OCI-LY7 (cell line): ENCODE measurements around the gene GAB4. TPM values are rescaled to one million over a fixed set of nuclear protein-coding genes. Genes with fewer than 3 reads are reported as not detected.

ENCODE experiments used
- BruUV-seq: library from RNA; stranded (reverse); fragments of 400-500 nt; replicated peaks from 2 replicates; lab custom pipeline; 2021; lab: Mats Ljungman, UMichigan
- CTCF ChIA-PET: fragments of 300-600 bp; sonication (Branson Sonifier 250); formaldehyde crosslinking; loops from one replicate; lab custom pipeline; 2022; ENCODE audit warnings: antibody characterized with exemption; ENCODE audit not compliant: unreplicated experiment; lab: Charles Lee
- POLR2A ChIA-PET: fragments of 300-600 bp; sonication (Branson Sonifier 250); formaldehyde crosslinking; loops from one replicate; lab custom pipeline; 2022; ENCODE audit warnings: antibody characterized with exemption; lab: Charles Lee
- DNase-seq: peaks from one replicate; pipeline ENCODE4 v3.0.0-alpha.2; 2015; ENCODE audit warnings: low spot score
- H2AFZ ChIP-seq: fragments of 200-600 bp; sonication (generic), shearing (Covaris generic); 2 replicates; pipeline ENCODE4 v1.6.1; 2014; ENCODE audit warnings: mild to moderate bottlenecking, antibody characterized with exemption, low read length, moderate library complexity
- H3K27ac ChIP-seq: fragments of 200-600 bp; sonication (generic); 2 replicates; pipeline ENCODE4 v1.5.1; 2014; ENCODE audit warnings: mixed run types, low read depth, mild to moderate bottlenecking, moderate library complexity, low read length, inconsistent platforms; ENCODE audit not compliant: poor library complexity, severe bottlenecking
- H3K36me3 ChIP-seq: fragments of 200-600 bp; sonication (generic); 2 replicates; pipeline ENCODE4 v1.6.1; 2014; ENCODE audit warnings: mild to moderate bottlenecking, antibody characterized with exemption, low read length, moderate library complexity, mixed read lengths; ENCODE audit not compliant: insufficient read depth
- H3K4me1 ChIP-seq: fragments of 200-600 bp; sonication (generic); 2 replicates; pipeline ENCODE4 v1.5.1; 2014; ENCODE audit warnings: mild to moderate bottlenecking, low read length; ENCODE audit not compliant: insufficient read depth, poor library complexity, severe bottlenecking
- H3K4me2 ChIP-seq: fragments of 200-600 bp; sonication (generic); 2 replicates; pipeline ENCODE4 v1.6.1; 2014; ENCODE audit warnings: mild to moderate bottlenecking, low read length
- H3K4me3 ChIP-seq: fragments of 200-600 bp; sonication (generic); 2 replicates; pipeline ENCODE4 v1.5.1; 2014; ENCODE audit warnings: mild to moderate bottlenecking, low read depth, low read length; ENCODE audit not compliant: poor library complexity, severe bottlenecking
- H3K79me2 ChIP-seq: fragments of 200-600 bp; sonication (generic); 2 replicates; pipeline ENCODE4 v1.6.1; 2016; ENCODE audit warnings: low read depth, mild to moderate bottlenecking, low read length, moderate library complexity, mixed read lengths; ENCODE audit not compliant: insufficient read depth
- H3K9me2 ChIP-seq: fragments of 200-600 bp; sonication (generic); 2 replicates; pipeline ENCODE4 v1.6.1; 2016; ENCODE audit warnings: mild to moderate bottlenecking, low read length, mixed read lengths; ENCODE audit not compliant: insufficient read depth
- H3K9me3 ChIP-seq: fragments of 200-600 bp; sonication (generic); 2 replicates; pipeline ENCODE4 v1.6.1; 2014; ENCODE audit warnings: mild to moderate bottlenecking, mixed run types, low read length, mixed read lengths
- H4K20me1 ChIP-seq: fragments of 200-600 bp; sonication (generic); 2 replicates; pipeline ENCODE4 v1.6.1; 2014; ENCODE audit warnings: mild to moderate bottlenecking, antibody characterized with exemption, low read length, moderate library complexity, mixed read lengths; ENCODE audit not compliant: insufficient read depth
- EZH2phosphoT487 ChIP-seq: fragments of 200-600 bp; sonication (generic); IDR thresholded peaks from 2 replicates; pipeline ENCODE4 v1.6.1; 2018; ENCODE audit warnings: low read depth, borderline replicate concordance, mild to moderate bottlenecking, mixed run types, antibody characterized with exemption, low read length, moderate library complexity, mixed read lengths
- intact Hi-C: fragments of 100-400 bp; cut with micrococcal nuclease; formaldehyde crosslinking; loops from one replicate; pipeline ENCODE4 v1.10.0; 2022; ENCODE audit not compliant: unreplicated experiment
- total RNA-seq, 2 experiments: library from RNA; depleted of rRNA in 1 of 2; stranded (reverse); fragments of >200 nt in 1 of 2; shearing (Covaris generic) in 1 of 2; gene quantifications; 2 replicates each; pipeline ENCODE4 v1.2.3, GENCODE V29; 2014 to 2022
- TF ChIP-seq, protein P1 (sequence below): fragments of 200-600 bp; sonication (generic); conservative IDR thresholded peaks from 2 replicates; pipeline ENCODE4 v1.5.1; 2014; ENCODE audit warnings: mild to moderate bottlenecking, antibody characterized with exemption, low read length, moderate library complexity, mixed read lengths

Gene GAB4
- total RNA-seq, 2 experiments from 2014 or later, result not detected

DNA sequence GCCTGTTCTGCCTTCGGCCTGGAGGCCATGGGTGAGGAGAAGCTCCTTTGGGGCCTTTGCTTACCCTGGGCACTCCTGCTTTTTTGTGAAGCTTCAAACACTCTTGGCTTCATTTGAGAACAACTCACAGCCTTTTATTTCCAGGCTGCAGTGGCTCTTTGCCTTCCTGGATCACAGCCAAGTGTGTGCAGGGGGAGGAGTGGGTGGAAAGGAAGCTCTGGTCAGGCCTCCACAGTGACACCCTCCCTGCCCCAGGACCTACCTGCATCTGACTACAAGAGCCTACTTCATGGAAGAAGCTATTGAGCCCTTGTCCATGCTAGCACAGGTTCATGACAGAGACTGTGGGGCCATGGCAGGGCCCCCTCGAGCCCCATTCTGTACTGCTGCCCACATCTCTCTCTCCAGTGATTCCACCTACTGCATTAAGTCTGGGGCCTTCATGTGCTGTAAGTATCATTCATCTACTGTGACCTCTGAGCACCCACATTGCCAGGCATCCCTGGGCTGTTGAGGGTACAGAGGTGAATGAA lies 52.3 kb downstream of the GAB4 start:
- H3K36me3 ChIP-seq, result no peaks in the 10 kb centered on the region
- peaks cover 6% of the 10 kb centered on the region for H3K4me1 ChIP-seq
- H3K4me2 ChIP-seq, result no peak overlapping the region
- H3K27ac ChIP-seq, result no peak overlapping the region
- TF ChIP-seq, protein P1, sequence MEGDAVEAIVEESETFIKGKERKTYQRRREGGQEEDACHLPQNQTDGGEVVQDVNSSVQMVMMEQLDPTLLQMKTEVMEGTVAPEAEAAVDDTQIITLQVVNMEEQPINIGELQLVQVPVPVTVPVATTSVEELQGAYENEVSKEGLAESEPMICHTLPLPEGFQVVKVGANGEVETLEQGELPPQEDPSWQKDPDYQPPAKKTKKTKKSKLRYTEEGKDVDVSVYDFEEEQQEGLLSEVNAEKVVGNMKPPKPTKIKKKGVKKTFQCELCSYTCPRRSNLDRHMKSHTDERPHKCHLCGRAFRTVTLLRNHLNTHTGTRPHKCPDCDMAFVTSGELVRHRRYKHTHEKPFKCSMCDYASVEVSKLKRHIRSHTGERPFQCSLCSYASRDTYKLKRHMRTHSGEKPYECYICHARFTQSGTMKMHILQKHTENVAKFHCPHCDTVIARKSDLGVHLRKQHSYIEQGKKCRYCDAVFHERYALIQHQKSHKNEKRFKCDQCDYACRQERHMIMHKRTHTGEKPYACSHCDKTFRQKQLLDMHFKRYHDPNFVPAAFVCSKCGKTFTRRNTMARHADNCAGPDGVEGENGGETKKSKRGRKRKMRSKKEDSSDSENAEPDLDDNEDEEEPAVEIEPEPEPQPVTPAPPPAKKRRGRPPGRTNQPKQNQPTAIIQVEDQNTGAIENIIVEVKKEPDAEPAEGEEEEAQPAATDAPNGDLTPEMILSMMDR, result no peak
- no peak for TF ChIP-seq EZH2phosphoT487
- CTCF ChIA-PET, result no interaction called here
- H3K4me3 ChIP-seq, result no peak overlapping the region
- no peak overlapping the region for H2AFZ ChIP-seq
- no TSS peak for BruUV-seq
- no peaks in the 10 kb centered on the region for H4K20me1 ChIP-seq
- no peak for DNase-seq
- POLR2A ChIA-PET, result interaction anchor here (1.0 kb wide), 1 partner anchor 17 kb away, joined by 3 read pairs; no protein-coding TSS in a partner anchor
- H3K9me2 ChIP-seq, result no peaks in the 10 kb centered on the region
- no peaks in the 10 kb centered on the region for H3K79me2 ChIP-seq
- intact Hi-C loops, result no loop called here
- no peaks in the 10 kb centered on the region for H3K9me3 ChIP-seq

DNA sequence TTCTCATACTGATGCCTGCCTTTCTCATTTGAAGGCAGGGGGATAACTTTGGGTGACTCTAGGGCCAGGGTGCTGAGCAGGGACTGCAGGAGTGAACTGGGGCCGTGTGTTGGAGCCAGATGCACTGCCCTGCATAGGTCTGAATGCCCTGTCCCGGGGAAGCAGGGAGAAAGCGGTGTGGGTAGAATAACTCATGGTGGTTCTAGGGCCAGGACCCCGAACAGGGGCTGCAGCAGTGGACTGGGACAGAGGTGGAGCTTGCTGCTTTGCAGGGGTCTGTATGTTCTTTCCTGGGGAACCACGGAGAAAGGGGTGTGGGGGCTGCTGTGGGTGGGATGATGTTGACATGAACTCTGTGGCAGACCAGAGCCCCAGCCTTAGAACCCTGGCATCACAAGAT lies 52.9 kb downstream of the GAB4 start:
- no peaks in the 10 kb centered on the region for H4K20me1 ChIP-seq
- peaks cover 6% of the 10 kb centered on the region for H3K4me1 ChIP-seq
- POLR2A ChIA-PET, result interaction anchor here (1.0 to 1.2 kb wide), 2 partner anchors 9 to 18 kb away, joined by 3 read pairs; no protein-coding TSS in a partner anchor
- no peak for TF ChIP-seq EZH2phosphoT487
- TF ChIP-seq, protein P1, result no peak
- H3K27ac ChIP-seq, result no peak overlapping the region
- no TSS peak for BruUV-seq
- no peak for DNase-seq
- H3K4me3 ChIP-seq, result no peak overlapping the region
- CTCF ChIA-PET, result no interaction called here
- no peak overlapping the region for H2AFZ ChIP-seq
- H3K79me2 ChIP-seq, result no peaks in the 10 kb centered on the region
- H3K9me2 ChIP-seq, result no peaks in the 10 kb centered on the region
- H3K9me3 ChIP-seq, result no peaks in the 10 kb centered on the region
- no peak overlapping the region for H3K4me2 ChIP-seq
- no peaks in the 10 kb centered on the region for H3K36me3 ChIP-seq
- intact Hi-C loops, result no loop called here

DNA sequence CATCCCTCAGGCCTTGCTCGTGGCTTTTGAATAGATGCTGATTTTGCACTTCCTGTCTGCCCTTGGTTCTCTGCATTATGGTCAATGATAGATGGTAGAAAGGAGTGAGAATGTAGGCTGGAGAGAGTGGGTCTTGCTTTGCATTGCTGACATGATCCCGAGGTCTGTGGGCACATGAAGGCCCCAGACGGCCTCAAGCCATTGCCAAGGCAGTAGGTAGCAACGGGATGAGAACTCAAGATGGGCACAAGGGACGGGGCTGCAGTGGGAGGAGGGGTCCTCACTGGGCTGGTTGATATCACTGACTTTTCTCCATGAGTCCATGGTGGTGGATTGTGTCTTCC lies 54.0 kb downstream of the GAB4 start:
- Histone ChIP-seq H3K4me2 (no peak overlapping the region), H3K4me1 (peaks cover 6% of the 10 kb centered on the region), H3K9me2 (no peaks in the 10 kb centered on the region), H3K27ac (no peak overlapping the region), H3K9me3 (no peaks in the 10 kb centered on the region), H3K36me3 (no peaks in the 10 kb centered on the region), H4K20me1 (no peaks in the 10 kb centered on the region), H3K79me2 (no peaks in the 10 kb centered on the region), H3K4me3 (no peak overlapping the region), H2AFZ (no peak overlapping the region)
- intact Hi-C loops, result no loop called here
- ChIA-PET CTCF (no interaction called here), POLR2A (interaction anchor here (1.2 kb wide), 1 partner anchor 8 kb away, joined by 3 read pairs; no protein-coding TSS in a partner anchor)
- no peak for DNase-seq
- TF ChIP-seq, protein P1, result no peak
- TF ChIP-seq EZH2phosphoT487, result no peak
- BruUV-seq, result no TSS peak
